Neural progenitor cell (in vitro differentiated cells): ENCODE measurements around the gene GSX2. TPM values are rescaled to one million over a fixed set of nuclear protein-coding genes. Genes with fewer than 3 reads are reported as not detected.

Experiments
- DNase-seq: peaks from one replicate; pipeline ENCODE4 v3.0.0-alpha.2; 2016; ENCODE audit warnings: low spot score
- H2AFZ ChIP-seq: fragments of 200-600 bp; sonication (generic); replicated peaks from 2 replicates; pipeline ENCODE4 v1.6.1; 2016; ENCODE audit warnings: antibody characterized with exemption
- H3F3A ChIP-seq: fragments of 200-600 bp; sonication (generic); 2 replicates; pipeline ENCODE4 v1.6.1; 2016; ENCODE audit warnings: antibody characterized with exemption, low read depth
- H3K27ac ChIP-seq: fragments of 200-600 bp; sonication (generic); 2 replicates; pipeline ENCODE4 v1.5.1; 2016; ENCODE audit warnings: mild to moderate bottlenecking
- H3K27me3 ChIP-seq: fragments of 200-600 bp; sonication (generic); 2 replicates; pipeline ENCODE4 v1.6.1; 2016; ENCODE audit warnings: mild to moderate bottlenecking, moderate library complexity
- H3K36me3 ChIP-seq: fragments of 200-600 bp; sonication (generic); 2 replicates; pipeline ENCODE4 v1.5.1; 2016
- H3K4me1 ChIP-seq: fragments of 200-600 bp; sonication (generic); 2 replicates; pipeline ENCODE4 v1.6.1; 2016; ENCODE audit warnings: mixed run types
- H3K4me2 ChIP-seq: fragments of 200-600 bp; sonication (generic); 2 replicates; pipeline ENCODE4 v1.6.1; 2016
- H3K4me3 ChIP-seq: fragments of 200-600 bp; sonication (generic); 2 replicates; pipeline ENCODE4 v1.5.1; 2016
- H3K79me2 ChIP-seq: fragments of 200-600 bp; sonication (generic); 2 replicates; pipeline ENCODE4 v1.6.1; 2016; ENCODE audit warnings: low read depth
- H3K9ac ChIP-seq: fragments of 200-600 bp; sonication (generic); 2 replicates; pipeline ENCODE4 v1.6.1; 2016
- H3K9me3 ChIP-seq: fragments of 200-600 bp; sonication (generic); 2 replicates; pipeline ENCODE4 v1.5.1; 2016; ENCODE audit warnings: low read depth
- H4K20me1 ChIP-seq: fragments of 200-600 bp; sonication (generic); 2 replicates; pipeline ENCODE4 v1.6.1; 2016; ENCODE audit warnings: low read depth
- H3K27ac Mint-ChIP-seq: 3 replicates; pipeline ENCODE4 v1.8.0; 2021; ENCODE audit warnings: mixed read lengths
- H3K27me3 Mint-ChIP-seq: 2 replicates; pipeline ENCODE4 v1.8.0; 2022; ENCODE audit warnings: low read depth, mild to moderate bottlenecking, inconsistent platforms, moderate library complexity, mixed read lengths; ENCODE audit not compliant: insufficient read depth
- H3K36me3 Mint-ChIP-seq: 3 replicates; pipeline ENCODE4 v1.8.0; 2021; ENCODE audit warnings: mixed read lengths
- H3K4me1 Mint-ChIP-seq: 3 replicates; pipeline ENCODE4 v1.8.0; 2021; ENCODE audit warnings: mixed read lengths
- H3K4me3 Mint-ChIP-seq: 3 replicates; pipeline ENCODE4 v1.8.0; 2021; ENCODE audit warnings: mild to moderate bottlenecking, moderate library complexity, mixed read lengths
- H3K9me3 Mint-ChIP-seq: 3 replicates; pipeline ENCODE4 v1.8.0; 2020; ENCODE audit warnings: mixed read lengths
- CTCF ChIP-seq: fragments of 200-600 bp; sonication (generic); IDR thresholded peaks from 2 replicates; pipeline ENCODE4 v1.5.1; 2017; ENCODE audit warnings: antibody characterized with exemption, mild to moderate bottlenecking
- EZH2 ChIP-seq: fragments of 200-600 bp; sonication (generic); IDR thresholded peaks from 2 replicates; pipeline ENCODE4 v1.6.1; 2017; ENCODE audit warnings: antibody characterized with exemption, mild to moderate bottlenecking, moderate library complexity
- EZH2phosphoT487 ChIP-seq: fragments of 200-600 bp; sonication (generic); IDR thresholded peaks from 2 replicates; pipeline ENCODE4 v1.6.1; 2017; ENCODE audit warnings: antibody characterized with exemption
- total RNA-seq: library from RNA; depleted of rRNA; stranded (reverse); fragments of >200 nt; gene quantifications from 2 replicates; pipeline ENCODE4 v1.2.3, GENCODE V29; 2015; ENCODE audit warnings: low replicate concordance

GSX2 gene
- total RNA-seq, 1 donor from 2014 or later, result not detected

- TF ChIP-seq EZH2phosphoT487 (no peak), EZH2 (no peak), CTCF (no peak)
- Histone ChIP-seq H3F3A (peaks cover 3% of the 10 kb centered on the region), H2AFZ (no peak overlapping the region), H3K79me2 (peaks cover 29% of the 10 kb centered on the region), H3K4me1 (peaks cover 14% of the 10 kb centered on the region), H4K20me1 (peaks cover 26% of the 10 kb centered on the region), H3K9ac (no peak overlapping the region), H3K36me3 (no peaks in the 10 kb centered on the region), H3K27ac (no peak overlapping the region), H3K9me3 (no peaks in the 10 kb centered on the region), H3K4me3 (no peak overlapping the region), H3K27me3 (peaks cover 23% of the 10 kb centered on the region), H3K4me2 (no peak overlapping the region)
- Mint-ChIP-seq H3K4me1 (peaks cover 31% of the 10 kb centered on the region), H3K27me3 (peaks cover 3% of the 10 kb centered on the region), H3K9me3 (no peaks in the 10 kb centered on the region), H3K36me3 (no peaks in the 10 kb centered on the region), H3K27ac (no peak overlapping the region), H3K4me3 (no peak overlapping the region)
- no peak for DNase-seq
These were observed 33.9 kb upstream of the GSX2 start for GRCh38 chr4:54066088-54066415.

GRCh38 chr4:54066718-54067129 lies 33.2 kb upstream of the GSX2 start:
- Histone ChIP-seq H3K4me1 (peaks cover 14% of the 10 kb centered on the region), H3K4me3 (no peak overlapping the region), H2AFZ (no peak overlapping the region), H3K36me3 (no peaks in the 10 kb centered on the region), H3K9me3 (no peaks in the 10 kb centered on the region), H3K27me3 (peaks cover 23% of the 10 kb centered on the region), H3K27ac (no peak overlapping the region), H3F3A (peaks cover 3% of the 10 kb centered on the region), H3K9ac (no peak overlapping the region), H3K79me2 (peaks cover 23% of the 10 kb centered on the region), H3K4me2 (no peak overlapping the region), H4K20me1 (peaks cover 20% of the 10 kb centered on the region)
- no peaks in the 10 kb centered on the region for H3K36me3 Mint-ChIP-seq
- no peak overlapping the region for H3K27ac Mint-ChIP-seq
- no peak overlapping the region for H3K4me3 Mint-ChIP-seq
- H3K9me3 Mint-ChIP-seq, result no peaks in the 10 kb centered on the region
- TF ChIP-seq EZH2phosphoT487 (no peak), CTCF (no peak), EZH2 (no peak)
- peaks cover 24% of the 10 kb centered on the region for H3K4me1 Mint-ChIP-seq
- H3K27me3 Mint-ChIP-seq, result peaks cover 3% of the 10 kb centered on the region
- DNase-seq, result no peak

GRCh38 chr4:54067166-54067565 lies 32.8 kb upstream of the GSX2 start:
- no peak overlapping the region for H3K27ac ChIP-seq
- H3F3A ChIP-seq, result peaks cover 3% of the 10 kb centered on the region
- peaks cover 14% of the 10 kb centered on the region for H3K4me1 ChIP-seq
- H3K9ac ChIP-seq, result no peak overlapping the region
- no peak overlapping the region for H2AFZ ChIP-seq
- H3K4me3 Mint-ChIP-seq, result no peak overlapping the region
- peaks cover 18% of the 10 kb centered on the region for H3K79me2 ChIP-seq
- H3K27me3 Mint-ChIP-seq, result peaks cover 3% of the 10 kb centered on the region
- no peak overlapping the region for H3K27ac Mint-ChIP-seq
- H3K27me3 ChIP-seq, result peaks cover 23% of the 10 kb centered on the region
- peaks cover 20% of the 10 kb centered on the region for H3K4me1 Mint-ChIP-seq
- no peak for DNase-seq
- no peak overlapping the region for H3K4me3 ChIP-seq
- no peaks in the 10 kb centered on the region for H3K36me3 ChIP-seq
- TF ChIP-seq EZH2 (no peak), CTCF (no peak), EZH2phosphoT487 (no peak)
- no peaks in the 10 kb centered on the region for H3K9me3 ChIP-seq
- H4K20me1 ChIP-seq, result peaks cover 15% of the 10 kb centered on the region
- H3K4me2 ChIP-seq, result no peak overlapping the region
- no peaks in the 10 kb centered on the region for H3K36me3 Mint-ChIP-seq
- H3K9me3 Mint-ChIP-seq, result no peaks in the 10 kb centered on the region
